Skeletal muscle tissue (tissue), 4 donors: ENCODE measurements around the gene KLHDC3. TPM values are rescaled to one million over a fixed set of nuclear protein-coding genes. Genes with fewer than 3 reads are reported as not detected.

Source experiments
- H3K27ac ChIP-seq: one replicate; pipeline ENCODE4 v1.7.0; 2013; ENCODE audit warnings: mild to moderate bottlenecking, low read depth, low read length, inconsistent platforms
- H3K27me3 ChIP-seq, 3 donors: one replicate each; pipeline ENCODE4 v1.7.0; 2013; ENCODE audit warnings: low read length in 3 of 3; ENCODE audit not compliant: control insufficient read depth in 3 of 3, insufficient read depth in 3 of 3
- H3K36me3 ChIP-seq, 3 donors: one replicate each; pipeline ENCODE4 v1.7.0; 2013; ENCODE audit warnings: low read length in 3 of 3; ENCODE audit not compliant: control insufficient read depth in 3 of 3, insufficient read depth in 3 of 3
- H3K4me1 ChIP-seq, 3 donors: one replicate each; pipeline ENCODE4 v1.7.0; 2013; ENCODE audit warnings: low read length in 3 of 3, mild to moderate bottlenecking in 3 of 3; ENCODE audit not compliant: control insufficient read depth in 3 of 3, insufficient read depth in 3 of 3
- H3K4me3 ChIP-seq, 3 donors: one replicate each; pipeline ENCODE4 v1.7.0; 2013; ENCODE audit warnings: low read length in 3 of 3
- H3K9ac ChIP-seq, 3 donors: one replicate each; pipeline ENCODE4 v1.7.0; 2013; ENCODE audit warnings: low read length in 3 of 3, mild to moderate bottlenecking in 3 of 3, moderate library complexity in 2 of 3, low read depth in 1 of 3
- H3K9me3 ChIP-seq, 3 donors: one replicate each; pipeline ENCODE4 v1.7.0; 2013; ENCODE audit warnings: low read length in 3 of 3; ENCODE audit not compliant: control insufficient read depth in 3 of 3
- total RNA-seq: library from RNA; depleted of rRNA; stranded (reverse); fragments of >200 nt; gene quantifications from one replicate; pipeline ENCODE4 v1.2.3, GENCODE V29; 2014
- donor health status: Osteomylitis.

KLHDC3 gene
- total RNA-seq, 1 donor from 2014 or later: 267 TPM

- Histone ChIP-seq H3K27ac (peak overlapping the region; percentile 92), H3K36me3 (peaks cover 35 to 50% (median 48%) of the 10 kb centered on the region in 3 donors), H3K4me3 (peak overlapping the region; percentile 69 to 99 (median 99)), H3K9ac (peak overlapping the region; percentile 72 to 98 (median 91)), H3K27me3 (no peaks in the 10 kb centered on the region), H3K4me1 (peaks cover 67 to 70% (median 69%) of the 10 kb centered on the region in 3 donors), H3K9me3 (no peaks in the 10 kb centered on the region)
These were observed 6.8 kb downstream of the KLHDC3 start for GRCh38 chr6:43020847-43021246.

GRCh38 chr6:43021270-43022047 lies 7.4 kb downstream of the KLHDC3 start, which contains the start of gene RRP36:
RRP36 (plus strand) TSS chr6:43021623; CDS start chr6:43021655, 32 bp downstream.
- peaks cover 64 to 68% (median 66%) of the 10 kb centered on the region in 3 donors for H3K4me1 ChIP-seq

GRCh38 chr6:43024436-43024835 lies 10.4 kb downstream of the KLHDC3 start:
- Histone ChIP-seq H3K9me3 (no peaks in the 10 kb centered on the region), H3K36me3 (peaks cover 44 to 56% (median 53%) of the 10 kb centered on the region in 3 donors), H3K27ac (no peak overlapping the region), H3K27me3 (no peaks in the 10 kb centered on the region), H3K9ac (peak overlapping the region in 1 of 3 donors; percentile 43), H3K4me1 (peaks cover 44 to 51% (median 46%) of the 10 kb centered on the region in 3 donors), H3K4me3 (no peak overlapping the region)

More at GRCh38 chr6:43021270-43022047, 7.4 kb downstream of the KLHDC3 start, which contains the start of gene RRP36:
- Histone ChIP-seq H3K9me3 (no peaks in the 10 kb centered on the region), H3K4me3 (peak within 1 kb of the TSS; percentile 99 to 100 (median 99)), H3K9ac (peak within 1 kb of the TSS; percentile 76 to 98 (median 91)), H3K27ac (peak within 1 kb of the TSS; percentile 92), H3K27me3 (no peaks in the 10 kb centered on the region), H3K36me3 (peaks cover 41 to 53% (median 52%) of the 10 kb centered on the region in 3 donors)

GRCh38 chr6:43026365-43026764 lies 12.3 kb downstream of the KLHDC3 start:
- no peaks in the 10 kb centered on the region for H3K9me3 ChIP-seq
- peaks cover 49% of the 10 kb centered on the region in 3 donors for H3K36me3 ChIP-seq
- no peak overlapping the region for H3K4me3 ChIP-seq
- no peak overlapping the region for H3K9ac ChIP-seq
- peaks cover 26 to 40% (median 27%) of the 10 kb centered on the region in 3 donors for H3K4me1 ChIP-seq
- H3K27me3 ChIP-seq: no peaks in the 10 kb centered on the region
- peak overlapping the region; percentile 36 for H3K27ac ChIP-seq

- H3K9ac ChIP-seq: peak overlapping the region in 2 of 3 donors; percentile 28 to 45
- no peaks in the 10 kb centered on the region for H3K9me3 ChIP-seq
- H3K27me3 ChIP-seq: no peaks in the 10 kb centered on the region
- H3K4me1 ChIP-seq: peaks cover 18 to 37% (median 24%) of the 10 kb centered on the region in 3 donors
- H3K27ac ChIP-seq: no peak overlapping the region
- H3K4me3 ChIP-seq: no peak overlapping the region
- peaks cover 56 to 60% (median 57%) of the 10 kb centered on the region in 3 donors for H3K36me3 ChIP-seq
These were observed 15.1 kb downstream of the KLHDC3 start for GRCh38 chr6:43029120-43029519.

GRCh38 chr6:43032326-43032725 lies 18.3 kb downstream of the KLHDC3 start:
- no peak overlapping the region for H3K27ac ChIP-seq
- H3K9ac ChIP-seq: no peak overlapping the region
- peaks cover 36 to 46% (median 39%) of the 10 kb centered on the region in 3 donors for H3K36me3 ChIP-seq
- peaks cover 23 to 31% (median 28%) of the 10 kb centered on the region in 3 donors for H3K4me1 ChIP-seq
- H3K9me3 ChIP-seq: no peaks in the 10 kb centered on the region
- H3K4me3 ChIP-seq: no peak overlapping the region
- no peaks in the 10 kb centered on the region for H3K27me3 ChIP-seq

- peak overlapping the region in 1 of 3 donors; percentile 62 for H3K9ac ChIP-seq
- no peak overlapping the region for H3K4me3 ChIP-seq
- no peaks in the 10 kb centered on the region for H3K27me3 ChIP-seq
- no peak overlapping the region for H3K27ac ChIP-seq
- peaks cover 32 to 33% (median 33%) of the 10 kb centered on the region in 3 donors for H3K4me1 ChIP-seq
- H3K9me3 ChIP-seq: no peaks in the 10 kb centered on the region
- peaks cover 34 to 49% (median 46%) of the 10 kb centered on the region in 3 donors for H3K36me3 ChIP-seq
These were observed 19.6 kb downstream of the KLHDC3 start for GRCh38 chr6:43033496-43034189.

GRCh38 chr6:43034190-43034525 lies 20.1 kb downstream of the KLHDC3 start:
- no peaks in the 10 kb centered on the region for H3K27me3 ChIP-seq
- H3K9me3 ChIP-seq: no peaks in the 10 kb centered on the region
- H3K27ac ChIP-seq: no peak overlapping the region
- no peak overlapping the region for H3K4me3 ChIP-seq
- peaks cover 33 to 37% (median 36%) of the 10 kb centered on the region in 3 donors for H3K4me1 ChIP-seq
- H3K36me3 ChIP-seq: peaks cover 32 to 49% (median 44%) of the 10 kb centered on the region in 3 donors
- H3K9ac ChIP-seq: peak overlapping the region in 1 of 3 donors; percentile 62

GRCh38 chr6:43035495-43036194 lies 21.6 kb downstream of the KLHDC3 start:
- peak overlapping the region in 2 of 3 donors; percentile 41 to 52 for H3K4me3 ChIP-seq
- no peaks in the 10 kb centered on the region for H3K9me3 ChIP-seq
- peaks cover 24 to 46% (median 43%) of the 10 kb centered on the region in 3 donors for H3K36me3 ChIP-seq
- H3K27me3 ChIP-seq: no peaks in the 10 kb centered on the region
- H3K9ac ChIP-seq: peak overlapping the region; percentile 15 to 81 (median 62)
- H3K4me1 ChIP-seq: peaks cover 30 to 40% (median 33%) of the 10 kb centered on the region in 3 donors
- peak overlapping the region; percentile 89 for H3K27ac ChIP-seq
